OCI-LY1 (cell line): ENCODE data around the gene ST6GALNAC3.

Experiments used
- EZH2 ChIP-seq: fragments of 200-600 bp; sonication (generic), shearing (Covaris generic); IDR thresholded peaks from 2 replicates; pipeline ENCODE4 v1.8.0; 2017; ENCODE audit warnings: borderline replicate concordance, mixed run types, mild to moderate bottlenecking, antibody characterized with exemption, low read length, moderate library complexity, mixed read lengths
- TF ChIP-seq, protein P1 (sequence below): fragments of 200-600 bp; sonication (generic), shearing (Covaris generic); IDR thresholded peaks from 2 replicates; pipeline ENCODE4 v1.5.1; 2017; ENCODE audit warnings: mild to moderate bottlenecking, antibody characterized with exemption, low read length, moderate library complexity, mixed read lengths

DNA sequence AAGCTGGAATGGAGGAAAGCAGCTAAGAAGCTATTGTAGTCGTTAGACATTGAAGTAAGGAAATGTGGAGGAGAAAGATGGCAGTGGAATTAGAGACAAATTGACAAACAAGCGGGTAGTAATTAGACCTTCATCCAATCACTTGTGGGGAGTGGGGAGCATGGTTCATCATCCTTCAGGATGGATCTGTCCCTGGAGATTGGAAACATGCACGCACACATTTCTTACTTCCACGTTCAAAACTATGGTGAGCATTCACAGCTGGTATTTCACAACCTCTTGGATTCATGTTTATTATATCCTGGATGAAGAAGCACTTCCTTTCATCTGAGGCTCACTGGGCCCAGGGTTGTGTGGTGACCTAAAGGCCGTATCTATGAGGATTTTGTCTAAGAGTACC lies 188.1 kb downstream of the ST6GALNAC3 start:
- TF ChIP-seq EZH2, result no peak
- TF ChIP-seq, protein P1, sequence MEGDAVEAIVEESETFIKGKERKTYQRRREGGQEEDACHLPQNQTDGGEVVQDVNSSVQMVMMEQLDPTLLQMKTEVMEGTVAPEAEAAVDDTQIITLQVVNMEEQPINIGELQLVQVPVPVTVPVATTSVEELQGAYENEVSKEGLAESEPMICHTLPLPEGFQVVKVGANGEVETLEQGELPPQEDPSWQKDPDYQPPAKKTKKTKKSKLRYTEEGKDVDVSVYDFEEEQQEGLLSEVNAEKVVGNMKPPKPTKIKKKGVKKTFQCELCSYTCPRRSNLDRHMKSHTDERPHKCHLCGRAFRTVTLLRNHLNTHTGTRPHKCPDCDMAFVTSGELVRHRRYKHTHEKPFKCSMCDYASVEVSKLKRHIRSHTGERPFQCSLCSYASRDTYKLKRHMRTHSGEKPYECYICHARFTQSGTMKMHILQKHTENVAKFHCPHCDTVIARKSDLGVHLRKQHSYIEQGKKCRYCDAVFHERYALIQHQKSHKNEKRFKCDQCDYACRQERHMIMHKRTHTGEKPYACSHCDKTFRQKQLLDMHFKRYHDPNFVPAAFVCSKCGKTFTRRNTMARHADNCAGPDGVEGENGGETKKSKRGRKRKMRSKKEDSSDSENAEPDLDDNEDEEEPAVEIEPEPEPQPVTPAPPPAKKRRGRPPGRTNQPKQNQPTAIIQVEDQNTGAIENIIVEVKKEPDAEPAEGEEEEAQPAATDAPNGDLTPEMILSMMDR, result no peak
